Testis (tissue), 3 donors: ENCODE data around the gene SPATA32. TPM values are rescaled to one million over a fixed set of nuclear protein-coding genes. Genes with fewer than 3 reads are reported as not detected.
A peak's percentile ranks its signal among the peaks of the same experiment; 100 is the strongest.

Source experiments
- DNase-seq: peaks from one replicate; pipeline ENCODE4 v3.0.0-alpha.2; 2019
- H3K27ac ChIP-seq, 2 donors: fragments of 200-600 bp; sonication (generic); one replicate each; pipeline ENCODE4 v1.5.1; 2019
- H3K27me3 ChIP-seq: fragments of 200-600 bp; sonication (generic); one replicate; pipeline ENCODE4 v1.5.1; 2019
- H3K36me3 ChIP-seq: fragments of 200-600 bp; sonication (generic); one replicate; pipeline ENCODE4 v1.5.1; 2017; ENCODE audit warnings: low read depth; ENCODE audit errors: missing control alignments
- H3K4me1 ChIP-seq: fragments of 200-600 bp; sonication (generic); one replicate; pipeline ENCODE4 v1.5.1; 2019
- H3K4me3 ChIP-seq, 2 donors: fragments of 200-600 bp; sonication (generic); one replicate each; pipeline ENCODE4 v1.5.1; 2017 to 2019
- H3K9me3 ChIP-seq: fragments of 200-600 bp; sonication (generic); one replicate; pipeline ENCODE4 v1.5.1; 2017
- CTCF ChIP-seq, 3 experiments: fragments of 450-650 bp in 2 of 3; fragments of 200-600 bp in 1 of 3; sonication (generic) in 1 of 3; IDR thresholded peaks; one replicate each; pipeline ENCODE4 v1.5.1; 2016 to 2019; ENCODE audit warnings: antibody characterized with exemption in 3 of 3, mild to moderate bottlenecking in 2 of 3, moderate library complexity in 1 of 3
- POLR2A ChIP-seq: fragments of 450-650 bp; IDR thresholded peaks from one replicate; pipeline ENCODE4 v1.6.1; 2017; ENCODE audit warnings: antibody characterized with exemption, mild to moderate bottlenecking, moderate library complexity
- WGBS, 2 donors: methylation state at CpG; one replicate each; pipeline ENCODE4 v1.1.5; 2018; 5-methylcytosine and 5-hydroxymethylcytosine counted together
- intact Hi-C: fragments of 100-400 bp; cut with DNase I; formaldehyde crosslinking; loops from one replicate; pipeline ENCODE4 v1.15.1; 2023; ENCODE audit warnings: low total_unique reads
- polyA plus RNA-seq: library from polyadenylated mRNA; stranded (reverse); fragments of 350-450 nt; fragmentation: Illumina TruSeq; extraction: RNeasy Lipid Tissue Mini Kit (QIAGEN cat#74804); gene quantifications from one replicate; pipeline ENCODE4 v1.2.3, GENCODE V29; 2014; ENCODE audit warnings: low read depth, low replicate concordance; ENCODE audit not compliant: insufficient read depth
- total RNA-seq, 2 donors: library from RNA; depleted of rRNA; stranded (reverse); fragments of >200 nt; gene quantifications; one replicate each; pipeline ENCODE4 v1.2.3, GENCODE V29; 2016

The SPATA32 gene
- total and polyA plus RNA-seq, 3 donors from 2014 or later = 15.5 to 72.0 (median 47.4) TPM

- peak; percentile 72 for DNase-seq
- intact Hi-C loops = no loop called here
- H3K27ac ChIP-seq = peak overlapping the region; percentile 64
- no peak overlapping the region for H3K4me3 ChIP-seq
- no peaks in the 10 kb centered on the region for H3K36me3 ChIP-seq
- H3K27me3 ChIP-seq = no peaks in the 10 kb centered on the region
- WGBS, 2 donors = 19 to 29% methylated on average over 3 of the region's 3 CpGs
- no peaks in the 10 kb centered on the region for H3K9me3 ChIP-seq
- TF ChIP-seq CTCF (IDR thresholded peaks at IDR 0.05) = no peak
- peaks cover 51% of the 10 kb centered on the region for H3K4me1 ChIP-seq
Measured at GRCh38 chr17:45294506-45294905, 32.6 kb upstream of the SPATA32 start.

- peak; percentile 88 for DNase-seq
- intact Hi-C loops = no loop called here
- no peaks in the 10 kb centered on the region for H3K9me3 ChIP-seq
- peak overlapping the region; percentile 64 for H3K27ac ChIP-seq
- no peaks in the 10 kb centered on the region for H3K27me3 ChIP-seq
- H3K4me3 ChIP-seq = no peak overlapping the region
- H3K36me3 ChIP-seq = no peaks in the 10 kb centered on the region
- peaks cover 49% of the 10 kb centered on the region for H3K4me1 ChIP-seq
- WGBS, 2 donors = 53 to 80% methylated on average over 5 to 10 of the region's 10 CpGs
- TF ChIP-seq CTCF (IDR thresholded peaks at IDR 0.05) = no peak
- TF ChIP-seq POLR2A = no peak
Measured at GRCh38 chr17:45293413-45294211, 31.7 kb upstream of the SPATA32 start.

- peaks cover 49% of the 10 kb centered on the region for H3K4me1 ChIP-seq
- DNase-seq = peak; percentile 59
- TF ChIP-seq POLR2A (no peak), CTCF (IDR thresholded peaks at IDR 0.05) (no peak)
- H3K9me3 ChIP-seq = no peaks in the 10 kb centered on the region
- H3K4me3 ChIP-seq = no peak overlapping the region
- intact Hi-C loops = no loop called here
- no peaks in the 10 kb centered on the region for H3K27me3 ChIP-seq
- H3K36me3 ChIP-seq = no peaks in the 10 kb centered on the region
- 50 to 56% methylated on average over 12 of the region's 12 CpGs for WGBS, 2 donors
- peak overlapping the region; percentile 64 for H3K27ac ChIP-seq
Measured at GRCh38 chr17:45292696-45293412, 31.0 kb upstream of the SPATA32 start.

- Histone ChIP-seq H3K4me3 (no peak overlapping the region), H3K27me3 (no peaks in the 10 kb centered on the region), H3K27ac (peak overlapping the region in 1 of 2 donors; percentile 64), H3K36me3 (no peaks in the 10 kb centered on the region), H3K4me1 (peaks cover 52% of the 10 kb centered on the region), H3K9me3 (no peaks in the 10 kb centered on the region)
- intact Hi-C loops = no loop called here
- TF ChIP-seq POLR2A (no peak), CTCF (IDR thresholded peaks at IDR 0.05) (no peak)
- DNase-seq = peak; percentile 48
- WGBS, 2 donors = 61 to 75% methylated on average over 5 of the region's 5 CpGs
Measured at GRCh38 chr17:45291171-45291805, 29.4 kb upstream of the SPATA32 start.
